HG03280 (cell line): Measurements from ENCODE around the gene CALR.
"Not testable (repeated sequence)": the region's sequence is repeated elsewhere in the genome, so short reads cannot be mapped to it uniquely, and the experiment has no call there.

Experiments
- ATAC-seq: cut with Tn5 transposase; IDR thresholded peaks from one replicate; pipeline ENCODE4 v1.9.1; 2021; ENCODE audit warnings: mild to moderate bottlenecking, moderate library complexity; ENCODE audit not compliant: unreplicated experiment

Gene CALR

DNA sequence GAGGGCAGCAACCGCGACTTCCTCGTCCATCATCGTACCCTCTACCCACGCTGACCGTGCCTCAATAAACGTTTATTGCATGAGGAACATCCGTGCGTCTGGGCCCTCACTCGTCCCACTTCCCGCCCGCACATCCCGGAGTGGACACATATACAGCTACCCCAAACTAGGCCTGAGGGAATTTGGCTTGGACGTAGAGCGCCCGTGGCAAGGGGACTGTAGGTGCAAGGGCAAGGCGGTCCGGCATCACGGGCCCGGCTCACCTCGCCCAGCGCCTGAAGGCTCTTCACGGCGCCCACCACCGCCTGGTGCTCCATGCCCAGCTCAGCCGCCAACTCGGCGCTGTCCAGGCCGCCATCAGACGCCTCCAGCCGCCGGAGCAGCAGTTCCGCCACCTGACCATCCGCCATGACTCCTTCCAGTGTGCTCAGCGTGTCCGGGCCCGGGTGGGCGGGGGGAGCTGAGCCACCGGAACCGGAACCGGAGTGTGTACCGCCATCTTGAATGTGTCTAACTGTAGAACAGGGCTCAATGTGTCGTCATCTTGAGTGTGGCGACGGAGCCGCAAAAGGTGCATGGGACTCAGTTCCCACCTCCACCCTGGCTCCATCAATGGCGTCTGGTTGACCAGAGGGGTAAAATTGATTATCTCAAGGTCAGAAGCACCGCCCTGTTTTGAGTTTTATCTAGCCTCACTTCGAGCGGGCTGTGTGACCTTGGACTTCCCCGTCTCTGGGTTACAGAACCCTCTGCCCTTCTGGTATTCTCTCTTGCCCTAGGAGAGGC is 4.9 kb upstream of the CALR start, which contains the start of gene FARSA:
Gene FARSA, minus strand, starts transcription at position 425 of the 786 bp plus-strand sequence. Its CDS starts 15 bp downstream, at position 410.
- peak; percentile 46 for ATAC-seq

DNA sequence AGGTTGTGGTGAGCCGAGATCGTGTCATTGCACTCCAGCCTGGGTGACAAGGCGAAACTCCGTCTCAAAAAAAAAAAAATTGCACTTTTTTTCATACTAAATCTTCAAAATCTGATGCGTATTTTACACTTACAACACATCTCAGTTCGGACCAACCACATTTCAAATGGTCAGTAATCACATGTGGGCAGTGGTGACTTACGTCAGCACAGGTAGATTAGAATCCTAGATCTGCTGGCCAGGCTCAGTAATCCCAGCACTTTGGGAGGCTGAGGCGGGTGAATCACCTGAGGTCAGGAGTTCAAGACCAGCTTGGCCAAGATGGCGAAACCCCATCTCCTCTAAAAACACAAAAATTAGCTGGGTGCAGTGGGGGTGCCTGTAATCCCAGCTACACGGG is 3.3 kb upstream of the CALR start:
- no peak for ATAC-seq

DNA sequence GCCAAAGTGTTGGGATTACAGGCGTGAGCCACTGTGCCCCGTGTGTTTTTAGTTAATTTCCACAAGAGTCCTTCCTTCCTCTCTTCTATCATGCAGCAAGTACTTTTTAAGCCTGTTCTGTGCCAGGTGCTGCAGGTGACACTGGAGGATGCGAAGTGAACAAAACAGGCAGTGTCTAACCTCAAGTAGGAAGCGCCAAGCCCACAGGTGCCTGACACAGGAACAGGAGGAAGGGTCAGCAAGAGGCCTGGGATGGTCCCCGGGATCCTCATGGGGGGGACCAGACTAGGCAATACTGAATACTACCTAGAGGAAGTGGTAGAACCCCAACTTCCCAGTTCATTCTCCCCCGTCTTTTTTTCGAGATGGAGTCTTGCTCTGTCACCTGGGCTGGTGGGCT is 1.8 kb upstream of the CALR start:
- no peak for ATAC-seq

DNA sequence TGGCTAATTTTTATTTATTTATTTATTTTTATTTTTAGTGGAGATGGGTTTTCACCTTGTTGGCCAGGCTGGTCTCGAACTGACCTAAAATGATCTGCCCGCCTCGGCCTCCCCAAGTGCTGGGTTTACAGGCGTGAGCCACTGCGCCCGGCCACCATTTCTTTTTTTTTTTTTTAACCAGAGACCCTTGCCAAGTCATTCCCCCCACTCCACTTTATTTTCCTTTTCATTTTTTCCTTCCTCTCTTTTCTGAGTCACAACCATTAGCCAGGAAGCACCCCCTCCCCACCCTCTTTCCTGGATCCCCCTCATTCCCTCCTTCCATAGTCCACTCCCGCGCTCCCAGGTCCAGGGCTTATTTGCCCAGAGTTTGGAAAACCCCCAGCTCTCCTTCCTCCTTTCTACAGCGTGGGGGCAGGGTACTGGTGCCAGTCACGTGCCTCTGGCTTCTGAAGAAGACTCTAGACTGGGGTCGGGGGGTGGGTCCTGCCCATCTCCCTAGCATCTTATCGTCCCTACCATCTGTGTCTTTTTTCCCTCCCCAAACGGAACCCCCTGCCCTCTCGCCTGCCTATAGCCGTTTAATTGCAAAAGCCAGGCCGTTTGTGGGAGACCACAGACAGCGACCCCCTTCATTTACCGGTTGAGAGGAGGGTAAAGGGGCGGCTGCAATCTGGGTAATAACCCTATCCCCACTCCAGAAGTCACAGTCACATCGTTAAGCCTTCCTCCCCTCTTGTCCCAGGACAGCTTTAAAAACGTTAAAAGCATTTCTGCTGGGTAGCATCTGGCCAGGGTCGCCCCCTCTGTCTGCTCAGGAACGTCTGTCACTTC is 1.1 kb upstream of the CALR start:
- no peak for ATAC-seq

DNA sequence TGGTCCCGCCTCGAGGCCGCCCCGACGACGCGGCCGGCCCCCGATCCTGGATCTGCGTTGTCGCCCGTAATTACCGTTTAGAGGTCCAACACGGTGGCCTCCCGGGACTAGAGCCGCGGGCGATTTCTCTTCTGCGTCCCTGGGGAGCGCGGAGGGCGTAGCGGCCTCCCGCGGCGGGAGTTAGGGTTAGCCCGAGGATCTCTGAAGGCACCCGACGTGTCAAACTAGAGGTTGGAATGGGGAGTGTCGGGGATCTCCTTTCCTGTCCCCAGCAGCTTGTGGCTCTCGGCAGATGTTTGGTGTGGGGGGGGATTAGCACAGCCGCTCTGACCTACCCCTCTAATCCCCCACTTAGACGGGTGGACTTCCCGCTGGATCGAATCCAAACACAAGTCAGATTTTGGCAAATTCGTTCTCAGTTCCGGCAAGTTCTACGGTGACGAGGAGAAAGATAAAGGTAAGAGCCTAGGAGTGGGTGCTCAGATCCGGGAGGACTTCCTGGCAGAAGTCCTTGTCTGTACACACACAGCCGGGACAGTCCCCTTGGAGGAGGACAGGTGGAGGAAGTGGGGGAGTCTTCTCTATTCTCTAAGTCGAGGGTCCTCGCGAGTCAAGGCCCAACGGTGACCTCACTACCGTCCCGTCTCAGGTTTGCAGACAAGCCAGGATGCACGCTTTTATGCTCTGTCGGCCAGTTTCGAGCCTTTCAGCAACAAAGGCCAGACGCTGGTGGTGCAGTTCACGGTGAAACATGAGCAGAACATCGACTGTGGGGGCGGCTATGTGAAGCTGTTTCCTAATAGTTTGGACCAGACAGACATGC is 581 bp downstream of the CALR start:
- ATAC-seq, result peak; percentile 1

DNA sequence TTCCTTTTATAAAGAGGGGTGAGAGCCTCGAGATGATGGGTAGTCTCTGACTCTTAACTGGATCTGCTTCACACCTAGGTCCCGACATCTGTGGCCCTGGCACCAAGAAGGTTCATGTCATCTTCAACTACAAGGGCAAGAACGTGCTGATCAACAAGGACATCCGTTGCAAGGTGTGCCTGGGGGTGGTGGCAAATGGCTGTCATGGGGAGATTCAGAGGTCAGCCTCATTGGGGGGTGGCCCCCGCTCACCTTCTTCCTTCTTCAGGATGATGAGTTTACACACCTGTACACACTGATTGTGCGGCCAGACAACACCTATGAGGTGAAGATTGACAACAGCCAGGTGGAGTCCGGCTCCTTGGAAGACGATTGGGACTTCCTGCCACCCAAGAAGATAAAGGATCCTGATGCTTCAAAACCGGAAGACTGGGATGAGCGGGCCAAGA is 1.6 kb downstream of the CALR start:
- ATAC-seq, result no peak

DNA sequence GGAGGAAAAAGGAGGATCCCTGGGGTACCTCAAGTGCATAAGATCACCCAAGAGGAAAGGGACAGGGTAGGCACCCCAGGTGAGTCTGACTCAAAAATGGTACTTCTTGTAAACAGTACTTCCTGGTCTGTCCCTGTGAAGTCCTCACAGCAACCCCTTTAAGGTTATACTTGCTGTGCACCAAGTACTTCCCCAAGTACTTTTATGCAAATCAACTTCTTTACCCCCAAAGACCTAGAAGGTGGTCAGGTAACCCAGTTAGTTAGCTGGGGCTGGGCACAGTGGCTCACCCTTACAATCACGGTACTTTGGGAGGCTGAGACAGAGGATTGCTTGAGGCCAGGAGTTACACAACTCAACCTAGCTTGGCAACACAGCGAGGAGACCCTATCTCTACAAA is 2.5 kb downstream of the CALR start:
- ATAC-seq, result no peak

DNA sequence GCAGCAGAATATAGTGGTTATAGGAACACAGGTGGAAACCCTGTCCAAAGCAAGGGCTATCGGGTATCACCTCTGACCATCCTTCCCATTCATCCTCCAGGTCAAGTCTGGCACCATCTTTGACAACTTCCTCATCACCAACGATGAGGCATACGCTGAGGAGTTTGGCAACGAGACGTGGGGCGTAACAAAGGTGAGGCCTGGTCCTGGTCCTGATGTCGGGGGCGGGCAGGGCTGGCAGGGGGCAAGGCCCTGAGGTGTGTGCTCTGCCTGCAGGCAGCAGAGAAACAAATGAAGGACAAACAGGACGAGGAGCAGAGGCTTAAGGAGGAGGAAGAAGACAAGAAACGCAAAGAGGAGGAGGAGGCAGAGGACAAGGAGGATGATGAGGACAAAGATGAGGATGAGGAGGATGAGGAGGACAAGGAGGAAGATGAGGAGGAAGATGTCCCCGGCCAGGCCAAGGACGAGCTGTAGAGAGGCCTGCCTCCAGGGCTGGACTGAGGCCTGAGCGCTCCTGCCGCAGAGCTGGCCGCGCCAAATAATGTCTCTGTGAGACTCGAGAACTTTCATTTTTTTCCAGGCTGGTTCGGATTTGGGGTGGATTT is 5.1 kb downstream of the CALR start:
- ATAC-seq, result no peak

DNA sequence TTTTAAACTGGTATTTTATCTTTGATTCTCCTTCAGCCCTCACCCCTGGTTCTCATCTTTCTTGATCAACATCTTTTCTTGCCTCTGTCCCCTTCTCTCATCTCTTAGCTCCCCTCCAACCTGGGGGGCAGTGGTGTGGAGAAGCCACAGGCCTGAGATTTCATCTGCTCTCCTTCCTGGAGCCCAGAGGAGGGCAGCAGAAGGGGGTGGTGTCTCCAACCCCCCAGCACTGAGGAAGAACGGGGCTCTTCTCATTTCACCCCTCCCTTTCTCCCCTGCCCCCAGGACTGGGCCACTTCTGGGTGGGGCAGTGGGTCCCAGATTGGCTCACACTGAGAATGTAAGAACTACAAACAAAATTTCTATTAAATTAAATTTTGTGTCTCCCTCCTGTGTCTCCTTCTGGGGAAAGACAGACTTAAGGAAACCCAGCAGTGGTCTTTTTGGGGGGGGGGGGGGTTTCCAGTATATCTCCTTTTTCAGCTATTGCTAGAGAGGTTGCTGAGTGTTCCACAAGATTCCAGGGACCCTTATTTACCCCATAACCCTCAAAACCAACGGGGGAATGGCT is 5.8 kb downstream of the CALR start:
- no peak for ATAC-seq

DNA sequence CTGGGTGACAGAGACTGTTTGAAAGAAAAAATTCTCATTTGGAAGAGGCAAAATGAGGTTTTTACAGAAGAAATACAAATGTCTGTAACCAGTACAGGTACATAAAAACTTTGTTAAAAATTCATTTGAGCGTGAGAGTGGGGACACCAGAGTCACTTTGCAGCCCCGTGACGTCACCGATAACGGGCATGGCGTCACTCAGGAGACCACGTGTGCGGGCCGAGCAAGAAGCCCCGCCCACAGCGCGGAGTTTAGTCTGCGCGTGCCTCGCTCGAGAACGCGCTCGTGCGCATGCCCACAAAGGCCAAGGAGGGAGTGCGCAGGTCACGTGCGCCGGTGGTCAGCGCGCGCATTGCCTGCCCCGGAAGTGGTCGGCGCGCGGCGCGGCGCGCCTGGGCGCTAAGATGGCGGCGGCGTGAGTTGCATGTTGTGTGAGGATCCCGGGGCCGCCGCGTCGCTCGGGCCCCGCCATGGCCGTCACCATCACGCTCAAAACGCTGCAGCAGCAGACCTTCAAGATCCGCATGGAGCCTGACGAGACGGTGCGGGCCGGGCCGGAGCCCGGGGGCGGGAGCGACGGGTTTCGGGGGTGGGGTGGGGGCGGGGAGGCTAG is 7.2 kb downstream of the CALR start, which contains the start of gene RAD23A:
Gene RAD23A, plus strand, starts transcription at position 384 of the 613 bp plus-strand sequence. Its CDS starts 87 bp downstream, at position 471.
- ATAC-seq, result peak; percentile 81

DNA sequence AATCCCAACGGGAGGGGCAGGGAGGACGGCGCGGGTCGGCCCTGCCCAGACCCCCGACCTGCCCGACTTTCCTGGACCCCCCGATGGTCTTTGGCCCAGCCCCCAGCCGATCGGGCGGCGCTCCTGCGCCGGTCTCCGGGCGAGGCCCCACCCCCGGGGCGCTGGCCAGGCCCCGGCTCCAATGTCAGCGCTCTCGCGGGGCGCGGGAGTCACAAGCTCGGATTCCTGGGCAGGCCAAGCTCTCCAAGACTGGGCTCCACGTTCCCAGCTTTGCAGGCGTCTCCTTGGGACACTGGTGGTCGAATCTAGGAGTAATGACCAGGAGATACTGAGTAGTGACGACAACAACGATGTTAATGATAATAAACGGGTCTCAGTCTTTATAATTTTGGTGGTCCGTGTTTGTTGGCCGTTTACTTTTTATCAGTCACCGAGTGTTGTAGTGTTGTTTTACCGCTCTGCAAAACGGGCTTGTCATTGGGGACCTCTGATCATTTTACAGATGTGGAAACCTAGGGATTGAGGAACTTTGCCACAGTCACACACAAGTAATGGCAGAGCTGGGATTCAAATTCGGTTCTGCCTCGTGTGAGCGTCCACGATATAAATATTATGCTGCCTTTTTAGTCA is 7.8 kb downstream of the CALR start:
- peak; percentile 36 for ATAC-seq

DNA sequence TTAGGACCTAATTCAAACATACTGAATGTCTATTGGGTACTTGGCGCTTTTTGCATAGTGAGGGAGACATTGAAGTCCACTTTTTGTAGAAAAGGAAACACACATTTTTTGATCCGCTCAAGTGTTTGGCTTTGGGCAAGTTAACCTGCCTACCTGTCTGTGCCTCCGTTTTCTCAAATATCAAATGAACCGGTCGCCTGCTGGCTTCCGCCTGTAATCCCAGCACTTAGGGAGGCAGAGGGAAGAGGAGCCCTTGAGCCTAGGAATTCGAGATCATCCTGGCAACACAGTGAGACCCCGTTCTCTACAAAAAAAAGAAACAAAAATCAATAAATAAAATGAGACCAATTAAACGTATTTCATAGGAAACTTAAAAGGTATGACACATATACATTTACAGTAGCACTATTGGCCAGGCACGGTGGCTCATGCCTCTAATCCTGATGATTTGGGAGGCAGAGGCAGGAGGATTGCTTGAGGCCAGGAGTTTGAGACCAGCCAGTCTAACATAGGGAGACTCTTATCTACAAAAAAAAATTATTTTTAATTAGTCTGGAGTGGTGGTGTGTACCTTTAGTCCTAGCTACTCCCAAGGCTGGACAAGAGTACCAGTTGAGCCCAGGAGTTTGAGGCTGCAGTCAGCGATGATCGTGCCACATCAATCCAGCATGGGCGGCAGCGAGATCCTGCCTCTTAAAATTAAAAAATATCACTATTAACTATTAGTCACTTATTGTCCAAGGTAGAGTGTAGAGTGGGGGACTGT is 8.5 kb downstream of the CALR start:
- ATAC-seq, result no peak

DNA sequence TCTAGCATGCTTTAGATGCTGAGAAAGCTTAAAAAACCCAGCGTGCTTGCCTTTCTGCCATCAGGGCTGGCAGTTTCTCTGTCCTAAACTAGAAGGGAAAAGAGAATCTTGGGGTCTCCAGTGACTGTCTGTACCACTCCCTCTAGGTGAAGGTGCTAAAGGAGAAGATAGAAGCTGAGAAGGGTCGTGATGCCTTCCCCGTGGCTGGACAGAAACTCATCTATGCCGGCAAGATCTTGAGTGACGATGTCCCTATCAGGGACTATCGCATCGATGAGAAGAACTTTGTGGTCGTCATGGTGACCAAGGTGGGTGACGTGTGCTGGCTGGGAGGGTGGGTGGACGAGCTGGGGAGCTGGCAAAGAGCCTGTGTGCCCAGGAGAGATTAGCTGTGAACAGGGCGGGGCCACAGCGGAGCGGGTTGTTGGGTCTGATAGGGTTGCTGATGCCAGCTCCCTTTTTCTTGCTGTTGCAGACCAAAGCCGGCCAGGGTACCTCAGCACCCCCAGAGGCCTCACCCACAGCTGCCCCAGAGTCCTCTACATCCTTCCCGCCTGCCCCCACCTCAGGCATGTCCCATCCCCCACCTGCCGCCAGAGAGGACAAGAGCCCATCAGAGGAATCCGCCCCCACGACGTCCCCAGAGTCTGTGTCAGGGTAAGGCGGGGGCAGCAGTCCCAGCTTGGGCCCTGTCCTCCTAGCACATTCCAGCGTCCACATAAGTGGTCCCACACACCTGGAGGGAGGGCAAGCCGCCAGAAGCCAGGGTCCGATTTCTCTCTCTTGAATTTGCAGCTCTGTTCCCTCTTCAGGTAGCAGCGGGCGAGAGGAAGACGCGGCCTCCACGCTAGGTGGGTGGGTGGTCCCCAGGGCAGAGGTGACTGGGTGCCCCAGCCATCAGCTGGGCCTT is 9.5 kb downstream of the CALR start:
- ATAC-seq, result no peak

DNA sequence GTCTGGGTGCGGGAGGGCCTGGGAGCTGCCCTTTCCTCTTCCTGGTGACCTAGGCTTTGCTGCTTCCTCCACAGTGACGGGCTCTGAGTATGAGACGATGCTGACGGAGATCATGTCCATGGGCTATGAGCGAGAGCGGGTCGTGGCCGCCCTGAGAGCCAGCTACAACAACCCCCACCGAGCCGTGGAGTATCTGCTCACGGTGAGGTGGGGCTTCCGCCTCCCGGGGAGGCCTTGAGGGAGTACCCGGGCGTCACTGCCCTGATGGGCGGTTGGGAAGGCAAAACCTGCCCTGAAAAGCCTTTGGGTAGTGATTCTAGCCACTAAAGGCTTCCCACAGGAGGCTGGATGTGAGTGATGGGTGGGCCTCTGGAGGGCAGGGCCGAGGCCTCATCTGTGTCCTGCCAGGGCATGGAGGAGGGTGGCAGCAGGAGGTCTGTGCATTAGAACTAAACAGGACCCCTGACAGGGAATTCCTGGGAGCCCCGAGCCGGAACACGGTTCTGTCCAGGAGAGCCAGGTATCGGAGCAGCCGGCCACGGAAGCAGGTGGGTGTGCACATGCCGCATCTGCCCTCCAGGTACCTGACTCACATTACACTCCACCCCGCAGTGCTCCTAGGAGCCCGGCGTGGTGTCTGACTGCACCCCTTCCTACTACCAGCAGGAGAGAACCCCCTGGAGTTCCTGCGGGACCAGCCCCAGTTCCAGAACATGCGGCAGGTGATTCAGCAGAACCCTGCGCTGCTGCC is 10.4 kb downstream of the CALR start:
- no peak for ATAC-seq

DNA sequence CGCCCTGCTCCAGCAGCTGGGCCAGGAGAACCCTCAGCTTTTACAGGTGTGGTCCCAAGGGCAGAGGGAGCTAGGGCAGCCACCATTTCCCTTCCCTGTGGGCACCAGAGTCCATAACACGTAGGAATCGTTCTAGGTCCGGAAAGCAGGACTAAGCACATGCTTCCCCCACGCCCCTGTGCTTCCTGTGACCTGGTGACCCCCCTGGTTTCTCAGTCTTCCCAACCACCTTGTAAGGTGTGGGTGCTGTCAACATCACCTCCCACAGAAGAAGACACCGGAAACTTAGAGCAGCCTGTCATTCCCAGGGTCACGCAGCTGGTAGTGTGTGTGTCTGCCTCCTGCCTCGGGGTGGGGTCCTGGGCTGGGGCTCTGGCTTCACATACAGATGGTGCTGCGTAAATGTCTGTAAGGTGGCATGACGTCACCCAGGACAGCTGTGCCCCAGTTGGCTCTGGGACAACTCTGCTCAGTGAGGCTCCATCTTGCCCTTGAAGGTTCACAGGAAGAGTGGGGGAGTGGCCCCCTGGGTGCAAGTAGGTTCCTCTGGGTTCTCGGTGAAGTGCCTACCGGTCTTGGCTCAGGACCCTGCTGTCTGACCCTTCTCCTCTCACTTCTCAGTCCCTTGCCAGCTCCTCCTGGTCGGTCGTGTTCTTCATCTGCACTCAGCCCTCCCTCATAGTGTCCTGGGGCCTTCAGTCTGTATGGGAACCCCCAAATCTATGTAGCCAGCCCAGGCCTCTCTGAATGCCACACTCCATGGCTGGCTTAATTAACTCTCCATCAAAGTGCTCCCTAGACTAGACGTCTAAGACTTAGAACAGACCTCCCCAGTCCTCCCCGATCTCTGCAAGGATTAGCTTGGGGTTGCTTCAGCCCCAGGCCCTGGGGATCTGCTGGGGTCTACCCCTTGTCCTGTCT is 11.2 kb downstream of the CALR start:
- no peak for ATAC-seq

DNA sequence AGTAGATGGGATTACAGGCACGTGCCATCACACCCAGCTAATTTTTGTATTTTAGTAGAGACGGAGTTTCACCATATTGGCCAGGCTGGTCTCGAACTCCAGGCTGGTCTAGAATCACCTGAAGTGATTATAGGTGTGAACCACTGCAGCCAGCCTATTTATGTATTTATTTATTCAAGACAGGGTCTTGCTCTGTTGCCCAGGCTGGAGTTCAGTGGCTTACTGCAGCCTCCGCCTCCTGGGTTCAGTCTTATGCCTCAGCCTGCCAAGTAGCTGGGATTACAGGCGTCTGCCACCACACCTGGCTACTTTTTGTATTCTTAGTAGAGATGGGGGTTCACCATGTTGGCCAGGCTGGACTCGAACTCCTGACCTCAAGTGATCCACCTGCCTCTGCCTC is 13.6 kb downstream of the CALR start:
- not testable (repeated sequence) for ATAC-seq
